Breast epithelium (tissue), 4 donors: ENCODE measurements around the gene RGS18. TPM values are rescaled to one million over a fixed set of nuclear protein-coding genes. Genes with fewer than 3 reads are reported as not detected.

ENCODE experiments used
- DNase-seq, 2 donors: peaks; one replicate each; pipeline ENCODE4 v3.0.0-alpha.2; 2019; ENCODE audit warnings: low spot score in 2 of 2
- H3K27ac ChIP-seq, 2 donors: fragments of 200-600 bp; sonication (generic) in 1 of 2; one replicate each; pipeline ENCODE4 v1.5.1; 2016 to 2019; ENCODE audit warnings: mild to moderate bottlenecking in 1 of 2
- H3K27me3 ChIP-seq, 2 donors: fragments of 200-600 bp; sonication (generic) in 1 of 2; one replicate each; pipeline versions ENCODE4 v1.5.1 to v1.6.0; 2017 to 2019; ENCODE audit warnings: control low read depth in 1 of 2, mild to moderate bottlenecking in 1 of 2
- H3K36me3 ChIP-seq: fragments of 200-600 bp; one replicate; pipeline ENCODE4 v1.5.1; 2019
- H3K4me1 ChIP-seq, 2 donors: fragments of 200-600 bp; sonication (generic); one replicate each; pipeline ENCODE4 v1.5.1; 2016 to 2019; ENCODE audit warnings: control low read depth in 1 of 2
- H3K4me3 ChIP-seq, 3 donors: fragments of 200-600 bp; sonication (generic); 1 replicate in 2 of 3; 2 replicates in 1 of 3; pipeline ENCODE4 v1.5.1; 2016 to 2019; ENCODE audit warnings: mild to moderate bottlenecking in 3 of 3, moderate library complexity in 2 of 3
- H3K9me3 ChIP-seq, 2 donors: fragments of 200-600 bp; sonication (generic) in 1 of 2; one replicate each; pipeline ENCODE4 v1.5.1; 2016 to 2019; ENCODE audit warnings: control low read depth in 1 of 2
- CTCF ChIP-seq, 3 donors: fragments of 450-650 bp; IDR thresholded peaks; one replicate each; pipeline ENCODE4 v1.5.1; 2016 to 2017; ENCODE audit warnings: antibody characterized with exemption in 3 of 3, mild to moderate bottlenecking in 3 of 3, moderate library complexity in 3 of 3
- POLR2A ChIP-seq: fragments of 450-650 bp; IDR thresholded peaks from one replicate; pipeline ENCODE4 v1.6.1; 2016; ENCODE audit warnings: antibody characterized with exemption, mild to moderate bottlenecking, moderate library complexity
- POLR2AphosphoS5 ChIP-seq, 3 donors: sonication (generic); formaldehyde crosslinking; IDR thresholded peaks; one replicate each; pipeline ENCODE4 v1.6.1; 2017; ENCODE audit warnings: antibody characterized with exemption in 3 of 3
- intact Hi-C: fragments of 100-400 bp; cut with DNase I; formaldehyde crosslinking; loops from one replicate; pipeline ENCODE4 v1.15.1; 2023; ENCODE audit warnings: low total_unique reads
- total RNA-seq, 3 donors: library from RNA; depleted of rRNA; stranded (reverse); fragments of >200 nt; gene quantifications; one replicate each; pipeline ENCODE4 v1.1.0, GENCODE V29; 2016

Gene RGS18
- total RNA-seq, 3 donors from 2014 or later: 2.0 to 4.4 (median 2.6) TPM

GRCh38 chr1:192186197-192186596, 27.9 kb downstream of the RGS18 start:
- Histone ChIP-seq H3K9me3 (no peaks in the 10 kb centered on the region), H3K27me3 (no peaks in the 10 kb centered on the region), H3K4me1 (no peaks in the 10 kb centered on the region), H3K4me3 (no peak overlapping the region), H3K27ac (no peak overlapping the region), H3K36me3 (no peaks in the 10 kb centered on the region)
- TF ChIP-seq POLR2A (no peak), CTCF (IDR thresholded peaks at IDR 0.05) (no peak), POLR2AphosphoS5 (IDR thresholded peaks at IDR 0.05) (no peak)
- intact Hi-C loops: no loop called here
- DNase-seq: no peak

GRCh38 chr1:192190066-192190465, 31.8 kb downstream of the RGS18 start:
- Histone ChIP-seq H3K4me3 (no peak overlapping the region), H3K27ac (no peak overlapping the region), H3K4me1 (no peaks in the 10 kb centered on the region), H3K27me3 (no peaks in the 10 kb centered on the region), H3K9me3 (no peaks in the 10 kb centered on the region), H3K36me3 (no peaks in the 10 kb centered on the region)
- no peak for DNase-seq
- TF ChIP-seq POLR2AphosphoS5 (IDR thresholded peaks at IDR 0.05): no peak
- TF ChIP-seq POLR2A: no peak
- intact Hi-C loops: no loop called here

- no peaks in the 10 kb centered on the region for H3K4me1 ChIP-seq
- no peaks in the 10 kb centered on the region for H3K27me3 ChIP-seq
- H3K9me3 ChIP-seq: peaks cover 0 to 8% of the 10 kb centered on the region in 2 donors
- no peak for DNase-seq
- intact Hi-C loops: no loop called here
- TF ChIP-seq POLR2A: no peak
- no peak for TF ChIP-seq POLR2AphosphoS5 (IDR thresholded peaks at IDR 0.05)
- TF ChIP-seq CTCF (IDR thresholded peaks at IDR 0.05): no peak
- no peaks in the 10 kb centered on the region for H3K36me3 ChIP-seq
- no peak overlapping the region for H3K4me3 ChIP-seq
- no peak overlapping the region for H3K27ac ChIP-seq
Observed at GRCh38 chr1:192201303-192201702, 43.0 kb downstream of the RGS18 start.

GRCh38 chr1:192224396-192224795, 66.1 kb downstream of the RGS18 start:
- Histone ChIP-seq H3K4me3 (no peak overlapping the region), H3K9me3 (peaks cover 0 to 17% of the 10 kb centered on the region in 2 donors), H3K4me1 (no peaks in the 10 kb centered on the region), H3K36me3 (no peaks in the 10 kb centered on the region), H3K27ac (no peak overlapping the region), H3K27me3 (no peaks in the 10 kb centered on the region)
- DNase-seq: no peak
- TF ChIP-seq POLR2A (no peak), CTCF (IDR thresholded peaks at IDR 0.05) (no peak), POLR2AphosphoS5 (IDR thresholded peaks at IDR 0.05) (no peak)
- intact Hi-C loops: no loop called here

GRCh38 chr1:192224846-192225245, 66.6 kb downstream of the RGS18 start:
- H3K27me3 ChIP-seq: no peaks in the 10 kb centered on the region
- intact Hi-C loops: no loop called here
- no peak overlapping the region for H3K4me3 ChIP-seq
- no peaks in the 10 kb centered on the region for H3K36me3 ChIP-seq
- H3K4me1 ChIP-seq: no peaks in the 10 kb centered on the region
- peaks cover 0 to 17% of the 10 kb centered on the region in 2 donors for H3K9me3 ChIP-seq
- TF ChIP-seq POLR2AphosphoS5 (IDR thresholded peaks at IDR 0.05) (no peak), CTCF (IDR thresholded peaks at IDR 0.05) (no peak), POLR2A (no peak)
- DNase-seq: no peak
- H3K27ac ChIP-seq: no peak overlapping the region

GRCh38 chr1:192225266-192225665, 67.0 kb downstream of the RGS18 start:
- no peak overlapping the region for H3K4me3 ChIP-seq
- no peaks in the 10 kb centered on the region for H3K36me3 ChIP-seq
- peaks cover 0 to 15% of the 10 kb centered on the region in 2 donors for H3K9me3 ChIP-seq
- no peak overlapping the region for H3K27ac ChIP-seq
- no peak for DNase-seq
- no peaks in the 10 kb centered on the region for H3K4me1 ChIP-seq
- no peak for TF ChIP-seq POLR2AphosphoS5 (IDR thresholded peaks at IDR 0.05)
- TF ChIP-seq CTCF (IDR thresholded peaks at IDR 0.05): no peak
- TF ChIP-seq POLR2A: no peak
- no peaks in the 10 kb centered on the region for H3K27me3 ChIP-seq
- intact Hi-C loops: no loop called here
